Calu3 (cell line): Measurements from ENCODE around the gene MRPL41. TPM values are rescaled to one million over a fixed set of nuclear protein-coding genes. Genes with fewer than 3 reads are reported as not detected.
"Not testable (repeated sequence)": the region's sequence is repeated elsewhere in the genome, so short reads cannot be mapped to it uniquely, and the experiment has no call there.

Experiments
- BruUV-seq: library from RNA; stranded (reverse); fragments of 400-500 nt; replicated peaks from 2 replicates; lab custom pipeline; 2021; lab: Mats Ljungman, UMichigan
- CTCF ChIA-PET: fragments of 300-600 bp; sonication (Branson Sonifier 250); formaldehyde crosslinking; loops from one replicate; lab custom pipeline; 2022; ENCODE audit warnings: antibody characterized with exemption; lab: Charles Lee
- DNase-seq: peaks from one replicate; pipeline ENCODE4 v3.0.0; 2022
- H3K27ac Mint-ChIP-seq: one replicate; pipeline ENCODE4 v1.8.0; 2022; ENCODE audit warnings: mixed read lengths; ENCODE audit not compliant: unreplicated experiment
- H3K27me3 Mint-ChIP-seq: one replicate; pipeline ENCODE4 v1.8.0; 2022; ENCODE audit warnings: mixed read lengths; ENCODE audit not compliant: unreplicated experiment
- H3K36me3 Mint-ChIP-seq: one replicate; pipeline ENCODE4 v1.8.0; 2022; ENCODE audit warnings: mild to moderate bottlenecking, moderate library complexity, mixed read lengths; ENCODE audit not compliant: insufficient read depth, unreplicated experiment
- H3K4me1 Mint-ChIP-seq: one replicate; pipeline ENCODE4 v1.8.0; 2022; ENCODE audit warnings: mild to moderate bottlenecking, low read depth, mixed read lengths; ENCODE audit not compliant: unreplicated experiment
- H3K4me3 Mint-ChIP-seq: one replicate; pipeline ENCODE4 v1.8.0; 2022; ENCODE audit warnings: mild to moderate bottlenecking, low read depth, moderate library complexity, mixed read lengths; ENCODE audit not compliant: unreplicated experiment
- H3K9me3 Mint-ChIP-seq: one replicate; pipeline ENCODE4 v1.8.0; 2022; ENCODE audit warnings: low read depth, mixed read lengths; ENCODE audit not compliant: unreplicated experiment
- intact Hi-C: fragments of 100-400 bp; cut with micrococcal nuclease; formaldehyde crosslinking; loops from one replicate; pipeline ENCODE4 v1.10.0; 2022; ENCODE audit not compliant: unreplicated experiment
- total RNA-seq: library from RNA; stranded (reverse); gene quantifications from 2 replicates; pipeline ENCODE4 v1.2.3, GENCODE V29; 2022
- TF ChIP-seq, protein P1 (sequence below): fragments of 200-600 bp; IDR thresholded peaks from one replicate; pipeline ENCODE4 v1.8.0; 2022; ENCODE audit warnings: antibody characterized with exemption; ENCODE audit not compliant: unreplicated experiment

Gene MRPL41
- total RNA-seq, 1 experiment from 2014 or later = 27.6 TPM

DNA sequence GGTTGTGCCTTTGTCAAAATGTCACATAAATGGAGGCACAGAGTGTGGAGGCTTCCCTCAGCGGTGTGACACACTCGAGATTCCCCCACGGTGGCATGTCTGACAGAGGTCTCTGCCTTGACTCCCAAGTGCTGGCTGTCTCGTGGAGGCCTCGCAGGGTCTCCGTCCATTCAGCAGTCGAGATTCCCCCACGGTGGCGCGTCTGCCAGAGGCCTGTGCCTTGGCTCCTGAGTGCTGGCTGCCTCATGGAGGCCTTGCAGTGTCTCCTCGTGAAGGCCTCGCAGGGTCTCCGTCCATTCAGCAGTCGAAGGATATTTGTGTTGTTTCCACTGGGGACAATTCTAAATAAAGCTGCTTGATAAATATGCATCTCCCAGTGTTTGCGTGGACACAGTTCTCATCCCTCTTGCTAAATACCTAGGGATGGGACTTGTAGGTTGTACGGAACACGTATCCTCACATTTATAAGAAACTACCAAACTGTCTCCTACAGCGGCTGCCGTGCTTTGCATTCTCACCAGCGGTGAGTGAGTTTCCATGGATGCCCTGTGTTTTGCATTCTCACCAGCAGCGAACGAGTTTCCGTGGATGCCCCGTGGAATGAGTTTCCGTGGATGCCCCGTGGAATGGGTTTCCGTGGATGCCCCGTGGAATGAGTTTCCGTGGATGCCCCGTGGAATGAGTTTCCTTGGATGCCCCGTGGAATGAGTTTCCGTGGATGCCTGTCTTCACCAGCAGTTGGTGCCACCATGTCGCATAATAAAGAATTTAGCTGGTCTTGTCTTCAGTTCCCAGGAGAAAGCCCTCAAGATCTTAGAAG is 27.3 kb upstream of the MRPL41 start:
- Mint-ChIP-seq H3K36me3 (peaks cover 9% of the 10 kb centered on the region), H3K9me3 (no peaks in the 10 kb centered on the region), H3K4me3 (peak overlapping the region; percentile 31), H3K4me1 (peaks cover 10% of the 10 kb centered on the region), H3K27me3 (no peaks in the 10 kb centered on the region), H3K27ac (no peak overlapping the region)
- no TSS peak for BruUV-seq
- TF ChIP-seq, protein P1, sequence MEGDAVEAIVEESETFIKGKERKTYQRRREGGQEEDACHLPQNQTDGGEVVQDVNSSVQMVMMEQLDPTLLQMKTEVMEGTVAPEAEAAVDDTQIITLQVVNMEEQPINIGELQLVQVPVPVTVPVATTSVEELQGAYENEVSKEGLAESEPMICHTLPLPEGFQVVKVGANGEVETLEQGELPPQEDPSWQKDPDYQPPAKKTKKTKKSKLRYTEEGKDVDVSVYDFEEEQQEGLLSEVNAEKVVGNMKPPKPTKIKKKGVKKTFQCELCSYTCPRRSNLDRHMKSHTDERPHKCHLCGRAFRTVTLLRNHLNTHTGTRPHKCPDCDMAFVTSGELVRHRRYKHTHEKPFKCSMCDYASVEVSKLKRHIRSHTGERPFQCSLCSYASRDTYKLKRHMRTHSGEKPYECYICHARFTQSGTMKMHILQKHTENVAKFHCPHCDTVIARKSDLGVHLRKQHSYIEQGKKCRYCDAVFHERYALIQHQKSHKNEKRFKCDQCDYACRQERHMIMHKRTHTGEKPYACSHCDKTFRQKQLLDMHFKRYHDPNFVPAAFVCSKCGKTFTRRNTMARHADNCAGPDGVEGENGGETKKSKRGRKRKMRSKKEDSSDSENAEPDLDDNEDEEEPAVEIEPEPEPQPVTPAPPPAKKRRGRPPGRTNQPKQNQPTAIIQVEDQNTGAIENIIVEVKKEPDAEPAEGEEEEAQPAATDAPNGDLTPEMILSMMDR = no peak
- intact Hi-C loops = no loop called here
- CTCF ChIA-PET = interaction anchor here (0.7 kb wide), 1 partner anchor 223 kb away, joined by 3 read pairs; the partner anchor contains the start of gene NRARP
- no peak for DNase-seq

GRCh38 chr9:137524981-137525317 is 26.7 kb upstream of the MRPL41 start:
- peak overlapping the region; percentile 31 for H3K4me3 Mint-ChIP-seq
- CTCF ChIA-PET = no interaction called here
- intact Hi-C loops = no loop called here
- peaks cover 9% of the 10 kb centered on the region for H3K36me3 Mint-ChIP-seq
- no peak for DNase-seq
- no peak overlapping the region for H3K27ac Mint-ChIP-seq
- TF ChIP-seq, protein P1 = no peak
- H3K27me3 Mint-ChIP-seq = no peaks in the 10 kb centered on the region
- no peaks in the 10 kb centered on the region for H3K9me3 Mint-ChIP-seq
- H3K4me1 Mint-ChIP-seq = peaks cover 10% of the 10 kb centered on the region
- no TSS peak for BruUV-seq

- intact Hi-C loops = no loop called here
Measured at GRCh38 chr9:137530331-137530730, 21.3 kb upstream of the MRPL41 start.

GRCh38 chr9:137531099-137531765 is 20.4 kb upstream of the MRPL41 start:
- H3K36me3 Mint-ChIP-seq = peaks cover 4% of the 10 kb centered on the region
- no TSS peak for BruUV-seq

More at GRCh38 chr9:137530331-137530730, 21.3 kb upstream of the MRPL41 start:
- DNase-seq = no peak
- Mint-ChIP-seq H3K9me3 (no peaks in the 10 kb centered on the region), H3K4me1 (peaks cover 12% of the 10 kb centered on the region), H3K36me3 (peaks cover 7% of the 10 kb centered on the region), H3K27ac (no peak overlapping the region), H3K4me3 (no peak overlapping the region), H3K27me3 (no peaks in the 10 kb centered on the region)
- no TSS peak for BruUV-seq
- TF ChIP-seq, protein P1 = no peak
- CTCF ChIA-PET = no interaction called here

DNA sequence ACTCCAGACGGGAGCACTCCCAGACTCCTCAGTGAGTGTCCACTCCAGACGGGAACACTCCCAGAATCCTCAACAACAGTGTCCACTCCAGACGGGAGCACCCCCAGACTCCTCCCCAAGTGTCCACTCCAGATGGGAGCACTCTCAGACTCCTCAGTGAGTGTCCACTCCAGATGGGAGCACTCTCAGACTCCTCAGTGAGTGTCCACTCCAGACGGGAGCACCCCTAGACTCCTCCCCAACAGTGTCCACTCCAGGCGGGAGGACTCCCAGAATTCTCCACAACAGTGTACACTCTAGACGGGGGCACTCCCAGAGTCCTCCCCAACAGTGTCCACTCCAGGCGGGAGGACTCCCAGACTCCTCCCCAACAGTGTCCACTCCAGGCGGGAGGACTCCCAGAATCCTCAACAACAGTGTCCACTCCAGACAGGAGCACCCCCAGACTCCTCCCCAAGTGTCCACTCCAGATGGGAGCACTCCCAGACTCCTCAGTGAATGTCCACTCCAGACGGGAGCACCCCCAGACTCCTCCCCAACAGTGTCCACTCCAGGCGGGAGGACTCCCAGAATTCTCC is 18.7 kb upstream of the MRPL41 start:
- H3K36me3 Mint-ChIP-seq, intact Hi-C loops, BruUV-seq, H3K9me3 Mint-ChIP-seq, CTCF ChIA-PET, H3K4me3 Mint-ChIP-seq, H3K27me3 Mint-ChIP-seq, H3K4me1 Mint-ChIP-seq, DNase-seq, H3K27ac Mint-ChIP-seq: not testable (repeated sequence)

More at GRCh38 chr9:137531099-137531765, 20.4 kb upstream of the MRPL41 start:
- intact Hi-C loops = no loop called here
- H3K9me3 Mint-ChIP-seq = no peaks in the 10 kb centered on the region
- H3K4me1 Mint-ChIP-seq = peaks cover 9% of the 10 kb centered on the region
- TF ChIP-seq, protein P1 = no peak
- DNase-seq = no peak
- H3K4me3 Mint-ChIP-seq = no peak overlapping the region
- no peaks in the 10 kb centered on the region for H3K27me3 Mint-ChIP-seq
- H3K27ac Mint-ChIP-seq = no peak overlapping the region
- CTCF ChIA-PET = no interaction called here
